GM13976 (cell line): ENCODE data around the gene NEK10.

Experiments
- DNase-seq: peaks from one replicate; pipeline ENCODE4 v3.0.0; 2012; ENCODE audit warnings: low spot score
- in situ Hi-C: fragments of 300-500 bp; cut with MboI; formaldehyde crosslinking; loops from one replicate; pipeline ENCODE4 v1.12.0; 2022; ENCODE audit warnings: low sequenced_read_pairs, mixed read lengths, inconsistent platforms; ENCODE audit not compliant: unreplicated experiment
- TF ChIP-seq, protein P1 (sequence below): IDR thresholded peaks from 2 replicates; pipeline ENCODE4 v1.5.1; 2012; ENCODE audit warnings: borderline replicate concordance, mild to moderate bottlenecking; ENCODE audit not compliant: insufficient read depth; ENCODE audit errors: extremely low read depth, missing control alignments, control extremely low read depth

NEK10 gene

GRCh38 chr3:27352047-27352446 lies 17.1 kb downstream of the NEK10 start:
- TF ChIP-seq, protein P1, sequence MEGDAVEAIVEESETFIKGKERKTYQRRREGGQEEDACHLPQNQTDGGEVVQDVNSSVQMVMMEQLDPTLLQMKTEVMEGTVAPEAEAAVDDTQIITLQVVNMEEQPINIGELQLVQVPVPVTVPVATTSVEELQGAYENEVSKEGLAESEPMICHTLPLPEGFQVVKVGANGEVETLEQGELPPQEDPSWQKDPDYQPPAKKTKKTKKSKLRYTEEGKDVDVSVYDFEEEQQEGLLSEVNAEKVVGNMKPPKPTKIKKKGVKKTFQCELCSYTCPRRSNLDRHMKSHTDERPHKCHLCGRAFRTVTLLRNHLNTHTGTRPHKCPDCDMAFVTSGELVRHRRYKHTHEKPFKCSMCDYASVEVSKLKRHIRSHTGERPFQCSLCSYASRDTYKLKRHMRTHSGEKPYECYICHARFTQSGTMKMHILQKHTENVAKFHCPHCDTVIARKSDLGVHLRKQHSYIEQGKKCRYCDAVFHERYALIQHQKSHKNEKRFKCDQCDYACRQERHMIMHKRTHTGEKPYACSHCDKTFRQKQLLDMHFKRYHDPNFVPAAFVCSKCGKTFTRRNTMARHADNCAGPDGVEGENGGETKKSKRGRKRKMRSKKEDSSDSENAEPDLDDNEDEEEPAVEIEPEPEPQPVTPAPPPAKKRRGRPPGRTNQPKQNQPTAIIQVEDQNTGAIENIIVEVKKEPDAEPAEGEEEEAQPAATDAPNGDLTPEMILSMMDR: no peak
- in situ Hi-C loops: no loop called here
- DNase-seq: no peak

- TF ChIP-seq, protein P1: no peak
- in situ Hi-C loops: no loop called here
- DNase-seq: no peak
Observed at GRCh38 chr3:27349832-27350231, 19.4 kb downstream of the NEK10 start.

GRCh38 chr3:27345959-27346865 lies 23.0 kb downstream of the NEK10 start:
- DNase-seq: no peak
- in situ Hi-C loops: no loop called here
- TF ChIP-seq, protein P1: no peak

DNA sequence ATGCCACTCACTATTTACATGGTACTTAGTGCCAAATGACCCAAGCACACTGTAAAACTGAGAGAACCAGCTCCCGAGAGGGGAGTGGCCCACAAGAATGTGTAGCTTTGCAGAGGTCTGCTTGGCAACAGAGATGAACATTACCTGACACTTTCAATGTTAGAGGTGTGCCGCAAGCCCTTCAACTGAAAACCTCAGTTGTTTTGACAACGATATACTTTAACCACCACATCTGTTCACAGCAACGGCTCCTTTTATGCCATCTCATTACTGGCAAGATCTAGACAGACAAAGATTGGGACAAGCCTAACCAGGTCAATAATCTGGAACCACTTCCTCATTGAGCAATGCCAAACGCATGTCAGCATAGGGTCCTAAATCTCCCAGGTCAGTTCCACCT lies 23.7 kb downstream of the NEK10 start:
- DNase-seq: no peak
- in situ Hi-C loops: no loop called here
- TF ChIP-seq, protein P1: no peak

DNA sequence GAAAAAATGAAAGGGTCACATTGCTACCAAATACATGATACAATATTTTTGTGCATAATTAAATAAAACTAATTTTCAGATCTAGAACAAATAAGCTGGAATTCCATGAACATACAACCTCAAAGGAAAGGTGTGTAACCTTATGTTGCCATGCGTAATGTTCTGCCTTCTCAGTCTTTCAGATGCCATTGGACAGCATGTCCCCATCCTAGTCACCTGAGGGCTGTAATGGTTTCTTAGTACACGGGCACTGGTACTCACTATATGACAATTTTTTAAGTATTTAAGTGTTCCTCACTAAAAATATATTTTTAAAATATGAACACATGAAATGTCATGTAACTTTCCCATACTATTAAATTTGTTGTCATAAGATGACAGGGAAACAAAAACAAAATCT lies 24.1 kb downstream of the NEK10 start:
- in situ Hi-C loops: no loop called here
- TF ChIP-seq, protein P1: no peak
- no peak for DNase-seq

GRCh38 chr3:27344192-27344591 lies 25.0 kb downstream of the NEK10 start:
- in situ Hi-C loops: no loop called here
- TF ChIP-seq, protein P1: no peak
- DNase-seq: no peak
